DMS153 treated with DMSO at 0.1 percent for 48 hours (cell line): Measurements from ENCODE around the gene AGBL1.
A peak's percentile ranks its signal among the peaks of the same experiment; 100 is the strongest.

Source experiments
- DNase-seq: peaks from one replicate; lab custom pipeline; 2025; ENCODE audit not compliant: unreplicated experiment; lab: John Stamatoyannopoulos, UW

Gene AGBL1

DNA sequence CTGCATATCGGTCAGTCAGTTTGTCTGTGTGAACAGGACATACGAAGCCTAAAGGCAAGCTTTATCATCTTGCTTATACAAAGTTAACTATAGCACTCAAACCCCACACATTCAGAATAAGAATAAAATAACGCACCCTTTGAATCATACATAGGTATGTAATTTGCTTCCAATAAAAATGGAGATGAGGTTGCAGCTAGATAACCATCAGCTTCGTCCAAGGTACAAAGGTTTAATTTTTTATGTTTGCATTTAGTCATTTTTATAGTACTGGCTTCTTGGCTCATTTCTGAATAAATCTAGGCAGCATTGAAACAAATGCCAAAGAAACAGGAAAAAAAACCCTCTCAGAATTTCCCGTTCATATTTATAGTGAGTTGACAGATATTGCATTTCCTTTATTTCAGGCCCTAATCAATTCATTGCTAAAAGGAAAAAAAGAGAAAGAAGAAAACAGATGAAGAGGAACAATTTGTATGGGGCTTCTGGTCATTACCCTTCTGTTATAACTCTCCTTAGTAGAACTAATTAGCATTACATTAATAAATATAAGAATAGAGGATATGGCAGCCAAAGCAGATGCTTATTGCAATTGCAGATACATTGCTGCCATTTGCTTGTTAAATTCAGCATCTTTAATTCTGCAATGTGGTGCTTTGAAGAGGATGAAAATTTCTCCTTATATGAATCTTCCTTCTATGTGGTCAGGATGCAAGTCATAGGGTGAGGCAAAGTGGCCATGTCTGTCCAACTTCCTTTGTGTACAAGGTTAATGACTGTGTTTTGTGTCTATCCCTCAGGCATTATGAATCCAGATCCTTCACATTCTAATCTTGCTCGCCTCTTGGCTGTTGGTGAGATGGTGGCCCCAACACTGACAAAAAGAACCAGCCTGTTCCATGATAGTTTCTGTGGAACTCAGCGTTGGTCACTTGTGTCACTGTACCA is 550.0 kb downstream of the AGBL1 start:
- no peak for DNase-seq

DNA sequence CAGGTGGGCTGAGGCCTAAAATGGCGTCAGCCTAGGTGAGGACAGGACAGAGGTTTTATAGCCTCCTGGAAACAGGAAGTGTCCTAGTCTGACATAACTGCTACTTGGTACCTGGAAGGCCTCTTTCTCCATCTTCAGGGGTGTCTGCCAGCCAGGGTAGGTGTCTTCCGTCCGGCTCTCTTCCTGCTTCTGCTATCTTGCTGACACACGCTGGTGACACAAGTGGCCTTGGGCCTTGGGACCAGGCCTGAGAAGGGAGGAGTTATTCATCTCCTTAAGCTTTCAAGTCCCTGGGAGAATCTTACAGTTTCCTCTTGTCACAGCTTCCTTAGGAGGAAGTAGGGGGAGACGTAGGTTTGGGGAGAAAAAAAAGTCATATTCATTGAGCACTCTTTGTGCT is 551.3 kb downstream of the AGBL1 start:
- no peak for DNase-seq

DNA sequence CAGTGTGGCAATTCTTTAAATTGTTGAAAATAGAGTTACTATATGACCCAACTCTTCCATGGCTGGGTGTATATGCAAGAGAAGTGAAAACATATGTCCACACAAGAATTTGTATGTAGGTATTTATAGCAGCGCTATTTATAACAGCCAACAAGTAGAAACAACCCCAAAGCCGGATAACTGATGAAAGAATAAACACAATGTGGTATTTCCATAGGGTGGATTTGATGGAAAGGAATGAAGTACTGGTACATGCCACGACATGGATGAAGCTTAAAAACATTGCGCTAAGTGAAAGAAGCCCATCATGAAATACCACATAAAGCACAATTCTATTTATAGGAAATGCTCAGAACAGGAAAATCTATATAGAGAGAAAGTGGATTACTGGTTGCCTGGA is 554.5 kb downstream of the AGBL1 start:
- DNase-seq: no peak

DNA sequence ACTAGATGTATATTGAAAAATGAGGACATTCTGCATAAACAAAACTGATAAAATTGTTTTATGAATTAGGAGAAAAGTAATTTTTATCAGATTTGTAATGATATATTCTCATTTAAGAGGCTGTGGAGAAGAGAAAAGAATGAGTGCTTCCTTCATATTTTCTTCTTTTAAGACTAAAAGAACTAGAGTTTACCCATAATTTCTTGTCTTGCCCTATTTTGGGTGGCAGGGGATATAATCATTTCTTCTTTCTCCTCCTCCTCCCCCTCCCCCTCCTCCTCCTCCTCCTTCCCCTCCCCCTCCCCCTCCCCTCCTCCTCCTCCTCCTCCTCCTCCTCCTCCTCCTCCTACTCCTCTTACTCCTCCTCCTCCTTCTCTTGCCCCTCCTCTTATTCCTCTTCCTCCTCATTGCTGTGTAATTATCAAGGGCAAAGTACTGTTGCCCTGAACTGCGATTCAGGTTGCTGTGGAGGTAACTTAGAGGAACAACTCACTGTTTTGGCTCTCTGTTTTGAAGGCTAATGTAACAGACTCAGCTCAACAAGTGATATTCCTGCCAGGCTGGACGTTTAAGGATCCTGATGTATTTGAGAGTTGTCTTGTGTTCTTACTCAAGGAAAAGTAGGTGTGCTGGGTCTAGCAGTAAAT is 555.4 kb downstream of the AGBL1 start:
- DNase-seq: no peak

DNA sequence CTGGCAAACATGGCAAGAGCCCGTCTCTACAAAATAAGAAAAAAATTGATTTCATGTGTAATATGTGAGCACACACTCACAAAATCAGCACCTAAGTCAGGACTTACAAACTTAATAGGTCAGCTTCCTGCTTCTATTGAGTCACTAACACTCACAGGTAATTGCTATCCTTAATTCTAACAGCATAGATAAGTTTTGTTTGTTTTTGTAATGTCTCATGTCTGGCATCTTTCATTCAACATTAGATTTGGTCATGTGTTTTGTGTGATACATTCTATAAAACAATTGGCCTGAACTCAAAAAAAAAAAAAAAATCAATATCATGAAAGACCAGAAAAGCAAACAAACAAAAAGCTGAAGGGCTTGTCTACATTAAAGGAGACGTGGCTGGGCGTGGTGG is 564.7 kb downstream of the AGBL1 start:
- DNase-seq: peak; percentile 29

DNA sequence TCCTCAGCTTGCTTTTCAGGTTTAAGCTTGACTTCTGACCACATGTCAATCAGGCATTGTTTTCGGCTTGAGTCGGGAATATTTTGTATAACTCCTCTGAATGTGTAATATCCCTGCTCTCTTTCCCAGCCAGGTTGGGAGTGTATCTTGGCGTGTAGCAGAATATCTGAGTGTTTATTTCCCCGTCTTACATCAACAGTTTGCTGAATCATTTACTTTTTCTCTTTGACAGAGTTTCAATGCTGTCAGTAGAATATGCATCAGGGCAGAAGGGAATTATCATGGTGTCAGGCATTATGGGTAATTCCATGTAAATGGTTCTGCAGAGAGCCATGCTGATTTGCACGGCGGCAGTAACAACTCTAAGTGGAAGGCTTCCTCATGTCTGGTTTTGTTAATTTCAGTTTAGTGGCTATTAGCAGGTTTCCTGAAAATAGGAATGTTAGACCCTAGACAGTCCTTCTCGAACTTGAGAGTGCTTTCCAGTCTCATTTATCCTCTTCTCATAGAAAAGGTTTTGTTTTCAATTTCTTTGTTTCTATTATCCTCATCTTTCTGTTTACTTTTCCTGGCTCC is 566.3 kb downstream of the AGBL1 start:
- peak; percentile 3 for DNase-seq

DNA sequence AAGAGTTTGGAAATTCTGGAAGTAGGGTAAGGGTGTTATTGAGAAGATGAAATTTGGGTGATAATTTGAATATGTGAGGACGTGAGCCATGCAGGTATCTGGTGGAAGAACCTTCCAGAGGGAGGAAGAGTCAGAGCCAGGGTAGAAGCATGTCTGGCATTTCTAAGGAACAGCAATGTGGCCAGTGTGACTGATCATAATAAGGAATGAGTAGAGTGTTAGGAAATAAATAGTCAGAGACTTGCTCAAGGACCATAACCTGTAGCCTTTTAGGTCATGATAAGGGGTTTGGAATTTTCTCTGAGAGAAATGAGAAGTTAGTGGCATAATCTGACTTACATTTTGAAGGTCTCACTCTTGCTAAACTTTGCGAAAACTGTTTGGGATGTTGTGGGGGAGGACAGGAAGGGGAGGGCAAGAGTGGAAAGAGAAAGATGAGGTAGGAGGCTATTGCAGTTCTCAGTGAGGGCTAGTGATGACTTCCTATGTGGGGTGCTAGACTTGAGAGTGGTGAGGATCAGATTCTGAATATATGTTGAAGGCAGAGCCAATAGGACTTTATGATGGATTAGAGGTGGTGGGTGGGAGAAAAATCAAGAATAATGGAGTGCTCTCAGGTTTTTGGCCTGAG is 568.3 kb downstream of the AGBL1 start:
- no peak for DNase-seq

DNA sequence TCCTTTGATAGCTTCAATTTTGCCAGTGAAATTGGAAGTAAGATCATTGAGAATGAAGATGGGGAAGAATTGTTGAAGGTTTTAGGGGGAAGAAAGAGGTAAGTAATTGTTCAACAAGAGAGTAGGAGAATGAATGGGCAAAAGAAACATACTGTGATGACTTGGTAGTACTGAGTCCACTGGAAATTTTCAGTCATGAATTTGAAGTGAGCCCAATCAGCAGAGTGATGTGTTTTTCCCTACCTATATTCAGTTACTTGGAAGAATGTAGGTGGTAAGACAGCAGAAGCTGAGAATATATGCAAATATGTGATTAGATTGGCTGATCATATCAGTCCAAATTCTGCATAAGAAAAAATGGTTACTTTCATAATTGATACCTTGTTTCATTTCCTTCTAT is 569.6 kb downstream of the AGBL1 start:
- DNase-seq: no peak

DNA sequence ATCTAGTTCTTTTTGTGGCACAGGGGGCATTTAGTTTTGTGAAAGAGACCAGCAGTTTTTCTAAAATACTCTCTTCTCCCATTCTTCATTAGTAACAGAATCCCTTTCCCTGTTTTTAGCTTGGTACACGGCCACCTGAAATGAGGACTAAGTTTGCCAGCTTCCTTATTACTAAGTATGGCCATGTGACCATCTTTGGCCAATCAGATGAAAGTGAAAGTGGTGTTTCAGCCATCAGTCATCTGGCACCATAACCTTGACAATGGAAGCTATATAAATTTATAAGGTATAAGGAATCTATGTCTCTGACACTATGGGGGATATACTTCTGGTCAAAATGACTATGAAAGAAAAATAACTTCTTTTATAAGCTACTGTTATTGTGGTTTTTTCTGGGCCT is 570.4 kb downstream of the AGBL1 start:
- DNase-seq: no peak

DNA sequence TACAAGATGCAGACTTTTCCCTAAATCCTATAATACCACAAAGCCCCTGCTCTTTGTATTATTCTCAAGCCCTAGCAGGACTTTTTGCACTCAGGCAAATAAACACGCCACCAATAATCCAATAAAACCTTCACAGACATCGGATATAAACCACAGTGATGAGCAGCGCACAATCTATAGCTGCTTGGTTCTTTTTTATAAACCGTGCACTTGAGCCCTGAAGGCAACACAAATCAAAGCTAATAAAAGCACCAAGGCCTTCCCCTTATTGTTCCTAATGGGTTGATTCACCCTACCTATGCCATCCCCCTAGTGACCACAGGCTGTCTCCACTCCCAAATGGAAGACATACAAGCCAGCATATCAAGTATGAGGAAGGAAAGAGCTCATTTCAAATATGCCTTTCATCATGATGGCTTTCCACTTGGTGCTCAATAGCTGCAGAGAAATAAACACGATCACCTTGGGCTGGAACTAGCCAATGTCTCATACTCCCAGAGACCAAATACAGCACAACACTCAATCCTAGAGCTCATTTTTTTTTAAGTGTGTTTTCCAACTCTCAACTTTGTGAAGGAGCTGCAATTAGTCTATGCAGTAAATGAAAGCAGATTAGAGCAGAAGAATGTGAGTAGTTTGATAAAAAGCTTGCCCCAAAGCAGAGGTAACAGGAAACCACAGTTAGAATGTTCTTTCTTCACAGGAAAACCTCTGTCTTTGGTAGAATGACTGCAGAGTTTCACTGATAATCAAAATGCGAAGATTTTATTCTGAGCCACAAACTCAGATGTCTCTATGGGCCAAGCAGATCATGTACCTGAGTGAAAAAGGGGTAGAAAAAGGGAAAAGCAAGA is 573.9 kb downstream of the AGBL1 start:
- no peak for DNase-seq

DNA sequence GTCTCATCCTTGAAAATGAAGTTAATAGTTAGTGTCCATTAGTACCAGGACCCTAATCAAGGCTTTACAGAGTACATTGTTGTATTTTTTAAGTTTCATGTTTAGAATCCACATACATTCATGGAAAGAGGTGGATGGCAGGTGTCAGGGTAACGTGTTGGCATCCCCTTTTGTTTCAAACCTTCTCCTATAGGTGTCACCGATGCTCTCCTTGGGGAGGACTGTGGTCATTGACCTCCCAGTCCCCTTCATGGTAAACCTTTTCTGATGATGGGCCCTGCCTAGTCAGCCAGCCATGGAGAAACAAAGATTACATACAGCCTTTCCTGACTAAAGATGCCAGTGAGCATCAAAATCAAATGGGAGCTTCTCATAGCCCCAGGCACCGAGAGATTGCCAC is 574.8 kb downstream of the AGBL1 start:
- no peak for DNase-seq

DNA sequence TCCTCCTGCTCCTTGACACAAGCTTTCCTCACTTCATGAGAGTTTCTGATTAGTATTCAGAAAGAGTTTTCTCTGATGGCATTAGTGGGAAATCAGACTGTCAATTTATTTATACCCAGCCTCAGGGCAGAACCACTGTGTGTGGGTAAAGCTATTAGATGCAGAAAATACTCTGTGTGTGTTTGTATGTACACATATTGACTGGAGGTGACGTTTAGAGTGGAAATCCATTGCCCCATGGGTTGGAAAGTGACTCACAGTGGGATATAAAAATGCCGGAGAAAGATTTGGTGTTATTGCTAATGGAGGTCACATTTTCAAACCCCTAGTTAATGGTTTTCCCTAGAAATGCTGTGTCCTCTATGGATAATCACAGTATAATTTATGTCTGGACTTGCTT is 577.6 kb downstream of the AGBL1 start:
- no peak for DNase-seq

DNA sequence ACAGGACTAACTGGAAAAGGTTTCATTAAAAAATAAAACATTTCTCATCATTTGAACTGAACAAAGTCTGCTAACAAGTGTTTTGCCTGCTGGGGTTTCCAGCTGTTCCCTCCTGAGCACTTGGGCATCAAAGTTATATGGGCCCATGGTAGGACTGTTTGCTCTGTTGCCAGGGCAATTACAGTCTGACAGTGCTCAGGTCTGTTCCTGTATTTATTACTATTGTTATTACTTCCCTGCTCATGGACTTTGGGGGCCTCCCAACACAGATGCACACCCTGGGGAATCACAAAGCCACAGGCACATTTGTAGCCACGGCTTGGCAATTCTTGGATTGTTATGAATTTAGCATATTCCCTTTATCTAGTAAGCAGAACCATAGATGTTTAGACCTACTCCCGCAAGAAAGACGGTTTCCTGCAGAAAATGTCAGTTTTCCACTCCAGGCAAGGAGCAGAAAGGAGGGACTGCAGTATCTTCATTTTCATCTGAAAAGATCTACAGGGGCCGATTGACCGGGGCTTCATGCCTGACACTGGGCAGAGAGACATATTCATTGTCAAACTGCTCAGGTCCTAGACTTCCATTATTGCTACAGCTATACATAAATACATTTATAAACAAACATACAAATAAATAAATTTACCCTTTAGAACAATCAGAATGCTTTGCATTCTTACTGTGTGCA is 580.2 kb downstream of the AGBL1 start:
- no peak for DNase-seq

DNA sequence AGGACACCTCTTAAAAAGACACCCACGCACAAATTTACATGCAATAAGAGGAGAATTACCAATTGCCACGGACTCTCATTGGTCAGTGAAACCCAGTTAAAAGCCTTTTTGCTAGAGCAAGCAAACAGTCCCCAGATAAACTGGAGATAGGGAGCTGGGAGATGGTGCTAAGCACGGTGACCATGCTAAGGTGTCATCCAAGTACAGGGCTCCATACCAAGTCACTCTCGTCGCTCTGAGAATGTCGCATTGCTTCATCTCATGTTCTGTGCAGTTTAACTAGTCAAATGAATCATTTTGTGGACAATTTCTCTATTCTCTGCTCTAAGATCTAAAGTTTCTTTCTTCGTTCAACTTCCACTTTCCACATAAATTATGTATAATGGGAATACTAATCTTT is 581.9 kb downstream of the AGBL1 start:
- no peak for DNase-seq

DNA sequence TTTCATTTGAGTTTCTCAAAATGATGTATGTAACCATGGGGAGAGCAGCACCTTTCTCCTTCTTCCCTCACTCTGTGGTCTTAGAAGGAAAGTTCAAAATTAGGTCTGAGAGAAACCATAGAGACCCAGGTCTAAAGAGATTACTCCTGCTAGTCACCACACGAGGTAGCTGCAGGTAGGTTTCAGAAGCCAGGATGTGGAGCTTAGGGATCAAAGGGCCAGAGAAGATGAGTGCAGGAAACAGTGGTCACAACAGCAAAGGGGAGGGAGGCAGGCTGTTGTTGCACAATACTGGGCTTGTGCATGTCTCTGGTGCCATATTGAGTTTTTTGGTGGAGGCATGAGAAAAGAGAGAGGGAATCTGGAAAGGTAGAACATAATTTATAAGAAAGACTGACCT is 583.6 kb downstream of the AGBL1 start:
- DNase-seq: no peak

DNA sequence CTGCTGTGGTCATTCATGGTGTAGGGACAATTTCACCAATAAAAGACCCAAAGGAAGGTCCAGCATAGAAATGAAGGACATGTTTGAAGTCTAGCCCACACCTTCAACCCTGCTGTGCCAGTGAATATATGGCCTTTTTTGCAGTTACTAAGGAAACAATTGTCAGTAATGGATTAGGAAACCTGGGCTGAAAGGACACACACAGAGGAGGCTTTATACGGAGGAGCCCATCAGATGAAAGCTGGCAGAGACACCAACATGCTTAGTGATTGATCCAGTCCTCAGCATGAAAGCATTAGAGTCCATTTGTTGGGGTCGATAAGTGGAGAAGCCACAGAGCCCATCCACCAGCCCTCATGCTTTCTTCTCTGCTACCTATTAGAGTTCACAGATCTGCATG is 584.3 kb downstream of the AGBL1 start:
- DNase-seq: no peak

DNA sequence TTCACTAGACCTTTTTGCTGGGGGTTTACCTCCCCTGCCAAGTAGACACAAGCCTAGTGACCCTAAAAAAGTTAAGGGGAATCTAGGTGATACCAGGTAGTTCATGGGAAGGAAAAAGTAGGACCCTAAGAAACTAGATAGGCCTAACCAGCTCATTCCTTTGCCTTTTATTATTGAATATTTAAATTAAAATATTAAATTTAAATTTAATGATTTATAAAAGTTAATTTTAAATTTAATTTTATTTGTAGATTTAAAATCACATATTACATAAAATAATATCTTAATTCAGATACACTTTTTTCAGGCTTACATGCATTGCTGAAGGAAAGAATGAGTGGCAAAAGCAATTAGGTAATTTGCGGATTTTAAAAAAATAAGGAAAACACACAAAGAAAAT is 584.9 kb downstream of the AGBL1 start:
- DNase-seq: no peak

DNA sequence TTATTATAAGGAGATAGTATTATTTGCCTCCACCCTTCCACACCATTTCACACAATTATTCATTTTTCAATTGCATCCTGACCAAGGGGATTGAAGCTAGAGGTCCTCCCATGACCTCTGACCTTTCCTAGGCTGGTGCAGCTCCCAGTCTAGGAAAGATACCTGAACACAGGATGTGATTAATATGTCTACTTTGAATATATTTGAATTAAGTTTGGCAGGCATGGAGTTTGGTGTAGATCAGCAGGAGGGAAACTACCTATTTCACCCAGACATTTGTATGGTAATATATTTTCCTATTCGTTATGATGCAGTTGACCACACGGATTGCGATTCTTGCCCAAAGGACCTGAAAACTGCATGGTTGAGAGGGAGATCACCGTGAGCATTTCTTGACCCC is 596.3 kb downstream of the AGBL1 start:
- DNase-seq: no peak

DNA sequence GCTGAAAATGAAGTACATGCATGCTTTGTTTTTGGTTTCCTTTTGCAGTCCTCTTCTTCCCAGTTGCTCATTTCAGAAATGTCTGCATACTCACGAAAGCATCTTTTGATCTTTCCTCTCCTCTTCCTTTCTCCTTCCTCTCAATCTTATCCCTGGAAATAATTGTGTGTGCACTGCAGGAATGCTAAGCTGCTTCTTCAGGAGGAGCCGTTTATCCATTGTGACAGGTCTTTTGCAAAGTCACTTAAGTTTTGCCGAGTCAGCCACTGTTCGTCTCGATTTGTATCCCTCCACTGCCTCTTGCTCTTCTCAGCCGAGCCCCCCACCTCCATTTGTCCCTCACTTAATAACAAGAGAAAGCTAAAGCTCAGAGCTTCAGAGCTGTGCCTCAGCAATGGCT is 597.6 kb downstream of the AGBL1 start:
- DNase-seq: no peak

DNA sequence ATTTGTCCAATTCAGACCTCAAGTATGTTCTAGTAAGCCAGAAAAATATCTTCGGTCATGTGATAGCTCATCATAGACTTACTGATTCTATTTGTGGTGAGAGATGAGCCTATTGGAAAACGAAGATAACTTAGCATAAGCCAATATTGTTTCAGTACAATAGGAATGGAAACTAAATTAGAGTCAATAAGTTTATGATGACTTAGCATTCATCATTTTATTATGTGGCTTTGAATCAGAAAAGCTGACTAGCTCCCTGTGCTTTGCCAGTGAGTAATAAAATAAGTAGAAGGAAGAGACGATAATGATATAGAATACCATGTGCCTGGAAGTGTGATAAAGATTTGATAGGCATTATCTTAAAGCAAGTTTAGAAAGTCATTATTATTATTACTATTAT is 605.6 kb downstream of the AGBL1 start:
- no peak for DNase-seq
